ENCODE results near the gene SCRT2.

- TF ChIP-seq CTCF (IDR thresholded peaks at IDR 0.05; ENCODE audit: poor library complexity, severe bottlenecking) (no peak), EP300 (conservative IDR thresholded peaks at IDR 0.05; ENCODE audit: poor library complexity, severe bottlenecking) (no peak), EZH2 (IDR thresholded peaks at IDR 0.05; ENCODE audit: borderline replicate concordance, insufficient read depth, low read length, poor library complexity, severe bottlenecking) (no peak), POLR2AphosphoS5 (IDR thresholded peaks at IDR 0.05) (no peak)
Measured at GRCh38 chr20:640674-641515, 34.7 kb downstream of the SCRT2 start.
